Activated T-cell treated with anti-CD3 and anti-CD28 coated beads, Interleukin-2, amount 50 U/mL, for 4 hours (primary cell): ENCODE results near the gene ADCY2. TPM values are rescaled to one million over a fixed set of nuclear protein-coding genes. Genes with fewer than 3 reads are reported as not detected.

Experiments used
- ATAC-seq, 2 donors: fragments of 200-7000 bp; cut with Tn5 transposase; one replicate each; pipeline ENCODE4 v1.10.0; 2021
- DNase-seq: peaks from one replicate; pipeline ENCODE4 v3.0.0-alpha.2; 2020
- H3K27me3 Mint-ChIP-seq: one replicate; pipeline ENCODE4 v1.8.0; 2021; ENCODE audit warnings: low read depth, mixed read lengths
- H3K36me3 Mint-ChIP-seq: one replicate; pipeline ENCODE4 v1.8.0; 2022; ENCODE audit warnings: mixed read lengths; ENCODE audit not compliant: insufficient read depth
- H3K4me1 Mint-ChIP-seq: one replicate; pipeline ENCODE4 v1.8.0; 2021; ENCODE audit warnings: low read depth, mixed read lengths
- H3K4me3 Mint-ChIP-seq: one replicate; pipeline ENCODE4 v1.8.0; 2021; ENCODE audit warnings: mild to moderate bottlenecking, moderate library complexity, mixed read lengths
- H3K9me3 Mint-ChIP-seq: one replicate; pipeline ENCODE4 v1.8.0; 2021; ENCODE audit warnings: mixed read lengths
- total RNA-seq, 3 donors: library from RNA; stranded (reverse); gene quantifications; one replicate each; pipeline ENCODE4 v1.2.1, GENCODE V29; 2021

ADCY2 gene
- total RNA-seq, 3 donors from 2014 or later: 0.08 to 0.26 (median 0.11) TPM

- Mint-ChIP-seq H3K4me1 (no peaks in the 10 kb centered on the region), H3K4me3 (no peak overlapping the region), H3K36me3 (no peaks in the 10 kb centered on the region), H3K27me3 (no peaks in the 10 kb centered on the region), H3K9me3 (no peaks in the 10 kb centered on the region)
- no peak for ATAC-seq
- DNase-seq: no peak
Observed at GRCh38 chr5:7592910-7593309, 197.0 kb downstream of the ADCY2 start.

GRCh38 chr5:7597059-7597642 lies 201.2 kb downstream of the ADCY2 start:
- H3K36me3 Mint-ChIP-seq: no peaks in the 10 kb centered on the region
- no peaks in the 10 kb centered on the region for H3K4me1 Mint-ChIP-seq
- ATAC-seq: no peak
- no peaks in the 10 kb centered on the region for H3K27me3 Mint-ChIP-seq
- DNase-seq: no peak
- no peak overlapping the region for H3K4me3 Mint-ChIP-seq
- peaks cover 7% of the 10 kb centered on the region for H3K9me3 Mint-ChIP-seq

DNA sequence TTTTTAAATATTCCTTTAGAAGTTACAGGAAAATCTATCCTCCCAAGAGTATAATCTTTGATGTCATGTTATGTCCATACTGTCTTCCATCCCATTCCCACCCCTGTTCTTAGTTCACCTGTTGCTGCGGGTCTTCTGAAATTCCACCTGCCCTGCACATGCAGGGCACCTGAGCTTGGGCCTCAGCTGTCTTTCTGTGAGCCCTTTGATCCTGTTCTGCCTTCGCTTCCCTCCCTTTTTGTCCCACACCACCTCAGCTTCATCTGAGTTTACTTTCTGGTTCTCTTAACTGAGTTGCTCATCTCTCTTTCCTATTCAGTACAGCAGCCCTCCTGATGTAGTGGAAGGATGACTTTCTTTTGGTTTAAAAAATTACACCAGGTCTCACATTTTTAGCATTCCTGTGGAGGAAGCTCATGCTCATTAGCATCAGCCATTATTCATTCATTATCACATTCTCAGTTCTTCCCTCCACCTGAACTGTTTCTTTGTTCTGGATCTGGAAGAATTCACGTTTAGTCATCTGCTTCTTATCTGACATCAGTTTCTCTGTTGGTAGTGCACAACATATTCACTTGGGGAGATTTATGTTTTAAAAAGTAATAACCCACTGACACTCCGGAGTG lies 211.0 kb downstream of the ADCY2 start:
- H3K4me1 Mint-ChIP-seq: no peaks in the 10 kb centered on the region

GRCh38 chr5:7608772-7609171 lies 212.8 kb downstream of the ADCY2 start:
- Mint-ChIP-seq H3K36me3 (no peaks in the 10 kb centered on the region), H3K4me1 (no peaks in the 10 kb centered on the region), H3K27me3 (no peaks in the 10 kb centered on the region), H3K9me3 (peaks cover 6% of the 10 kb centered on the region), H3K4me3 (no peak overlapping the region)
- DNase-seq (no peak), ATAC-seq (no peak)

More for the DNA sequence above, 211.0 kb downstream of the ADCY2 start:
- H3K4me3 Mint-ChIP-seq: no peak overlapping the region
- H3K36me3 Mint-ChIP-seq: no peaks in the 10 kb centered on the region
- DNase-seq (no peak), ATAC-seq (no peak)
- no peaks in the 10 kb centered on the region for H3K27me3 Mint-ChIP-seq
- H3K9me3 Mint-ChIP-seq: peaks cover 6% of the 10 kb centered on the region

GRCh38 chr5:7609726-7610125 lies 213.8 kb downstream of the ADCY2 start:
- peaks cover 6% of the 10 kb centered on the region for H3K9me3 Mint-ChIP-seq
- no peak overlapping the region for H3K4me3 Mint-ChIP-seq
- H3K36me3 Mint-ChIP-seq: no peaks in the 10 kb centered on the region

DNA sequence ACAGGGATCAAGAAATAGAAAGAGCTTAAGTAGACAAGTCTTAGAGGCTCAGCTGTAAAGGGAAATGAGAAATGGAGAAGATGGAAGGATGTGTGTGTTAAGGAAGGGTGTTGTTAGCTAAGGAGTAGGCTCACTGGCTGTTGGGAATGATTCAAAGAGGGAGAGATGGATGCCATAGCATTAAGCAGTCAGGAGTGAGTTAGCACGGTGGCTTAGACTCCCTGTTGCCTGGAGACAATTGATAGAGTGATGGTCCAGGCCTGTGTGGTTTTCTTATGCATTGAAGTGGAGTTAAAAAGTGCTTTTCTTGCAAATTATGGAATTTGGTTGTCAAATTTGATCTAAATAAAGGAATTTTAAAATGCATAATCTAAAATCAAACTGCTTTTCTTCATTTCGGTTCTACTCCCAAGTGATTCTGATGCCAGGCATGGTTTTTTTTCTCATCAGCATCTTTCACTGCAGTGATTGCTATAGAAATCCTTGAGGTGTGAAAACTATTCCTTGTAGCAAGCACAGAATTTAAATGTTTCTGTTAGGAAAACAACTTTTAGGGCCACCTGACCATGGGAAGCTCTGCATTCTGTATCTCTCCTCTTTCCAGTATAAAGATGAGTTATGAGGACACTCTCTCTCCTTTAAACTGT lies 214.7 kb downstream of the ADCY2 start:
- H3K36me3 Mint-ChIP-seq: no peaks in the 10 kb centered on the region
- ATAC-seq (no peak), DNase-seq (no peak)
- H3K27me3 Mint-ChIP-seq: no peaks in the 10 kb centered on the region
- H3K9me3 Mint-ChIP-seq: peaks cover 6% of the 10 kb centered on the region
- H3K4me3 Mint-ChIP-seq: no peak overlapping the region
- no peaks in the 10 kb centered on the region for H3K4me1 Mint-ChIP-seq

More at GRCh38 chr5:7609726-7610125, 213.8 kb downstream of the ADCY2 start:
- no peaks in the 10 kb centered on the region for H3K27me3 Mint-ChIP-seq
- DNase-seq: no peak
- no peaks in the 10 kb centered on the region for H3K4me1 Mint-ChIP-seq
- no peak for ATAC-seq

DNA sequence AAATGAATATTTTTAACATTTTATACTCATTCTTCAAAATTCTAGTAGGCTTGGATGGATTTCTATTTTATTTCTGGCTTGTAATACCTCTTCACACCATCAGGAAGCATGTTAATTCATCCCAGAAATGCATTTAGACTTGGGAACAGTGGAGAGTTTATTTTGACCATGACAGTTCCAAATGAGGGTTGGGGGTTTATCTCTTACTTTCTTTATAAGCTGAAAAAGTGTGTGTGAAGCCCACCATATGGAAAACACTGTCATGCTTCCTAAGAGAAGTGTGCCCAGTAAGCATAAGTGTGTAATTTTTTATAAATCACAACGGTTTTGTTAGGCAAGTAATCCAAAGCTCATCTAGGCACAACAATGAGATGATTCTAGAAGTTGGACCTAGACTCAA lies 215.6 kb downstream of the ADCY2 start:
- Mint-ChIP-seq H3K27me3 (no peaks in the 10 kb centered on the region), H3K4me1 (no peaks in the 10 kb centered on the region), H3K4me3 (no peak overlapping the region), H3K36me3 (no peaks in the 10 kb centered on the region), H3K9me3 (peaks cover under 1% of the 10 kb centered on the region)
- ATAC-seq (no peak), DNase-seq (no peak)

DNA sequence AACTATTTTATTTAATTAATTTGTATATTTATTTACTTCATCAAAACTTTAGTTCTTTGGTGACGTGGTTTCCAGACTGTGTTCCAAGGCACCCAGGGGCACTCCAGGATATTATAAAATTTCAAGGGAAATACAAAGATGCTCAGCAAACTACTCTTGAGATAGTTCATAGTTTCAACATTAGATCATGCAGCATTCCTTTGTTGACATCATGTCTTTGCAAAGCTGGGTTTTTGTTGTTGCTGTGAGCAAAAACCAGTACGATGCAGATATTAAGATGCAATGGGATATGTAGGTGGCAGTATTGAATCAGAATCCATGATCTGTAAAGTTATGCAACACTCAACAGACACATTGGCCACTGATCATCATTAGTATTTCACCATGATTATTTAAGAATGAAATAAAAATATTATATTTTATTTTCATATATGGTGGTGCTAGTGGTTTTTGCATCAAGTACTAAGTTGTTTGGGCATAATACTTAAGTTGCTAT lies 219.7 kb downstream of the ADCY2 start:
- no peaks in the 10 kb centered on the region for H3K9me3 Mint-ChIP-seq
- DNase-seq (no peak), ATAC-seq (no peak)
- H3K27me3 Mint-ChIP-seq: no peaks in the 10 kb centered on the region
- H3K36me3 Mint-ChIP-seq: no peaks in the 10 kb centered on the region
- H3K4me3 Mint-ChIP-seq: no peak overlapping the region
- no peaks in the 10 kb centered on the region for H3K4me1 Mint-ChIP-seq

DNA sequence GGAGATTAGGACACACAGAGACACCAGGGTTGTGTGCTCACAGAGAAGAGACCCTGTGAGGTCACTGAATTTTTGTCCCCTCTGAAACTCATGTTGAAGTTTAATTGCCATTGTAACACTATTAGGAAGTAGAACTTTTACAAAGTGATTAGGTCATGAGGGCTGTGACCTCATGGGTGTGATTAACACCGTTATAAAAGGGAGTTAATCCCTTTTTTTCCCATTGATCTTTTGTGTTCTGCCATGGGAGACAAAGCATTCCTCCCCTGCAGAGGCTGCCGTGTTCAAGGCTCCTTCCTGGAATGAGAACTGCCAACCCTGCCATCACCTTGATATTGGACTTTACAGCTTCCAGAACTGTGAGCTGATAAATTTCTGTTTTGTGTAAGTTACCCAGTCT lies 221.0 kb downstream of the ADCY2 start:
- Mint-ChIP-seq H3K27me3 (no peaks in the 10 kb centered on the region), H3K4me1 (no peaks in the 10 kb centered on the region), H3K36me3 (no peaks in the 10 kb centered on the region), H3K4me3 (no peak overlapping the region), H3K9me3 (no peaks in the 10 kb centered on the region)
- no peak for DNase-seq
- ATAC-seq: no peak

GRCh38 chr5:7622498-7622897 lies 226.6 kb downstream of the ADCY2 start:
- peaks cover 6% of the 10 kb centered on the region for H3K9me3 Mint-ChIP-seq
- H3K36me3 Mint-ChIP-seq: no peaks in the 10 kb centered on the region
- peaks cover 3% of the 10 kb centered on the region for H3K27me3 Mint-ChIP-seq
- DNase-seq (no peak), ATAC-seq (no peak)
- no peak overlapping the region for H3K4me3 Mint-ChIP-seq
- H3K4me1 Mint-ChIP-seq: no peaks in the 10 kb centered on the region

GRCh38 chr5:7625740-7626139 lies 229.8 kb downstream of the ADCY2 start:
- Mint-ChIP-seq H3K27me3 (peaks cover 3% of the 10 kb centered on the region), H3K4me1 (no peaks in the 10 kb centered on the region), H3K4me3 (no peak overlapping the region), H3K9me3 (peaks cover 10% of the 10 kb centered on the region), H3K36me3 (no peaks in the 10 kb centered on the region)
- no peak for ATAC-seq
- no peak for DNase-seq

GRCh38 chr5:7628248-7628647 lies 232.3 kb downstream of the ADCY2 start:
- ATAC-seq (no peak), DNase-seq (no peak)
- H3K9me3 Mint-ChIP-seq: peaks cover 10% of the 10 kb centered on the region
- no peak overlapping the region for H3K4me3 Mint-ChIP-seq
- H3K27me3 Mint-ChIP-seq: peaks cover 3% of the 10 kb centered on the region
- H3K36me3 Mint-ChIP-seq: no peaks in the 10 kb centered on the region
- no peaks in the 10 kb centered on the region for H3K4me1 Mint-ChIP-seq

DNA sequence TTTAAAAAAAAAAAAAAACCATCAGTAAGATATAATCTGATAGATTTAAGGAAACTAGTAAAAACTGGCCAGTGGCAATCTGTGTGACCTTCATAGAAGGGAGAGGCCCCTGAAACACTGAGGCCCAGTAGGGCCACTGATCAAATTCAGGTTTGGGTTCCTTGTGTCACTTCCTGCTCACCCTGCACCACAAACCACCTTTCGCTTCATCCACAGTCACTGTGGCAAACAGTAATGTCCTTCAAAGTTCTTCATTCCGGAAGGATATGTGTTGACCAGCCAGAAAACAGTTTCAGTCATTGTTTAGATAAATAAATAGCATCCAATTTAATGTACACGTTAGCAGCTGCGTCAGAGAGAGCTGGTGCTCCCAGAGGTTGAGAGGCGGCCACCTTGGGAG lies 232.9 kb downstream of the ADCY2 start:
- Mint-ChIP-seq H3K9me3 (peaks cover 10% of the 10 kb centered on the region), H3K36me3 (no peaks in the 10 kb centered on the region), H3K4me1 (no peaks in the 10 kb centered on the region), H3K4me3 (no peak overlapping the region), H3K27me3 (peaks cover under 1% of the 10 kb centered on the region)
- DNase-seq (no peak), ATAC-seq (no peak)

DNA sequence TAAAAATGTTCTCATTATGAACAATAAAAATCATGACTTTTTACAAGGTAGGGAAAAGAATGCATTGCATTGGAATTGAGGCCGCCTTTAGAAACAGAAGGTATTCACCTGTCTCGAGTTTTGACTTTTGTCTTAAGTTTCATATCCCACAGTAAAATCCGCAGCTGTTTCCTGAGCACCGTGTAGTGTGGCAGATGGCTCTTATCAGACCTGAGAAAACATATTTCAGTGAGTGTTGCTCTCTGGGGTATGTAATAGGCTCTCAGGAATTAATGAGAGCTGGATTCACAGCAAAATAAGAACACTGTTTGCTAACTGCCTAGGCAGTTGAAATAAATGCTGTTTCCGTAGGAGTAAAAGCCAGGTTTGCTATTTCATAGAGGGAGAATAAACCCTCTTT lies 233.6 kb downstream of the ADCY2 start:
- Mint-ChIP-seq H3K4me1 (no peaks in the 10 kb centered on the region), H3K4me3 (no peak overlapping the region), H3K9me3 (peaks cover 10% of the 10 kb centered on the region), H3K36me3 (no peaks in the 10 kb centered on the region), H3K27me3 (no peaks in the 10 kb centered on the region)
- DNase-seq: no peak
- no peak for ATAC-seq

DNA sequence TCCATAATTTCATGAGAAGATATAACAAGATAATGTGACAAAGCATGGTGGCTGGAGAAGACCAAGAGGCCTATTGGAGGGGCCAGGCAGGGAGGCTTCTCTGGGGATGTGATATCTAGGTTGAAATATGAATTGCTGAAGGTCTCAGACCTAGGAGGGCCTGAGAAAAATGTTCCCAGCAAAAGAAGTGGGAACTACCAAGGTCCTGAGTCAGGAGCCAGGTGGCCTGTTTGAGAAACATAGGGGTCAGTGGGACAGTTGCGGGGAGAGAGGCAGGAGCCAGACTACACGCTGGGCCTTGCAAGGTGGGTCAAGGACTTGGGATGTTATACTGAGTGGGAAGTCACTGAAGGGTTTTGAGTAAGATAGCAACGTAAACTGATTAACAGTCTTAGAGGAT lies 238.9 kb downstream of the ADCY2 start:
- H3K36me3 Mint-ChIP-seq: no peaks in the 10 kb centered on the region
- DNase-seq: no peak

More for the DNA sequence above, 238.9 kb downstream of the ADCY2 start:
- no peak for ATAC-seq
- Mint-ChIP-seq H3K9me3 (peaks cover 9% of the 10 kb centered on the region), H3K4me1 (no peaks in the 10 kb centered on the region), H3K4me3 (no peak overlapping the region), H3K27me3 (no peaks in the 10 kb centered on the region)
